BJ (cell line): ENCODE measurements around the gene DDA1. TPM values are rescaled to one million over a fixed set of nuclear protein-coding genes. Genes with fewer than 3 reads are reported as not detected.

Source experiments
- CTCF ChIA-PET: fragments of 350-600 bp; formaldehyde crosslinking; extraction: SDS; loops from one replicate; lab custom pipeline; 2021; ENCODE audit warnings: antibody characterized with exemption, inconsistent platforms; lab: Yijun Ruan, JAX
- POLR2A ChIA-PET: fragments of 300-600 bp; sonication (Branson Sonifier 250); formaldehyde crosslinking; extraction: SDS; loops from one replicate; lab custom pipeline; 2021; ENCODE audit warnings: antibody characterized with exemption; lab: Charles Lee
- DNase-seq: peaks from one replicate; pipeline ENCODE4 v3.0.0-alpha.2; 2011; ENCODE audit warnings: low read depth
- H3K27me3 ChIP-seq: 2 replicates; pipeline ENCODE4 v1.6.0; 2011; ENCODE audit warnings: low read length; ENCODE audit not compliant: control insufficient read depth, insufficient read depth
- H3K36me3 ChIP-seq: 2 replicates; pipeline ENCODE4 v1.5.1; 2011; ENCODE audit warnings: low read length; ENCODE audit not compliant: control insufficient read depth, insufficient read depth
- H3K4me3 ChIP-seq: 2 replicates; pipeline ENCODE4 v1.5.1; 2011; ENCODE audit warnings: low read depth, mild to moderate bottlenecking, control low read depth, low read length
- CTCF ChIP-seq: IDR thresholded peaks from 2 replicates; pipeline ENCODE4 v1.5.1; 2011; ENCODE audit warnings: low read depth, mild to moderate bottlenecking, control low read depth, inconsistent platforms, low read length, moderate library complexity; ENCODE audit not compliant: insufficient read depth
- polyA plus RNA-seq: library from polyadenylated mRNA; depleted of rRNA; stranded (reverse); fragments of >200 nt; gene quantifications from 2 replicates; pipeline ENCODE4 v1.2.3, GENCODE V29; 2011; rRNA removed

DDA1 gene
- polyA plus RNA-seq, 1 experiment: 52.7 TPM

GRCh38 chr19:17365361-17365760, 56.0 kb downstream of the DDA1 start:
- ChIA-PET POLR2A (no interaction called here), CTCF (interaction anchor here (1.3 to 1.7 kb wide), 2 partner anchors 20 to 21 kb away, joined by 3 to 4 read pairs; no protein-coding TSS in a partner anchor)
- no peak for DNase-seq
- Histone ChIP-seq H3K27me3 (no peaks in the 10 kb centered on the region), H3K36me3 (no peaks in the 10 kb centered on the region), H3K4me3 (no peak overlapping the region)
- TF ChIP-seq CTCF: no peak

GRCh38 chr19:17370026-17370587, 60.7 kb downstream of the DDA1 start:
- TF ChIP-seq CTCF: no peak
- POLR2A ChIA-PET: no interaction called here
- CTCF ChIA-PET: no interaction called here
- no peak for DNase-seq
- Histone ChIP-seq H3K36me3 (no peaks in the 10 kb centered on the region), H3K27me3 (no peaks in the 10 kb centered on the region), H3K4me3 (no peak overlapping the region)

Other genes with a start within 250 kb of the DDA1 start
- 11.0 and 14.0 TPM in 2 replicates for gene HAUS8, start 234.1 kb upstream of the DDA1 start, polyA plus RNA-seq
- gene MYO9B, start 233.8 kb upstream of the DDA1 start, polyA plus RNA-seq: 26.5 and 40.8 TPM in 2 replicates
- gene USE1, start 94.2 kb upstream of the DDA1 start, polyA plus RNA-seq: 27.9 and 29.7 TPM in 2 replicates
- 8.1 and 10.0 TPM in 2 replicates for gene OCEL1, start 83.3 kb upstream of the DDA1 start, polyA plus RNA-seq
- 26.1 and 28.0 TPM in 2 replicates for gene NR2F6, start 63.6 kb upstream of the DDA1 start, polyA plus RNA-seq
- gene USHBP1, start 44.8 kb upstream of the DDA1 start, polyA plus RNA-seq: not detected in 2 replicates
- 90.1 and 122 TPM in 2 replicates for gene BABAM1, start 42.1 kb upstream of the DDA1 start, polyA plus RNA-seq
- 0.18 and 0.38 TPM in 2 replicates for gene ANKLE1, start 27.7 kb upstream of the DDA1 start, polyA plus RNA-seq
- 7.1 and 11.0 TPM in 2 replicates for gene ABHD8, start 6.1 kb upstream of the DDA1 start, polyA plus RNA-seq
- 19.9 and 26.3 TPM in 2 replicates for gene MRPL34, start 3.7 kb upstream of the DDA1 start, polyA plus RNA-seq
- gene ANO8, start 25.3 kb downstream of the DDA1 start, polyA plus RNA-seq: 1.3 and 1.9 TPM in 2 replicates
- gene GTPBP3, start 28.0 kb downstream of the DDA1 start, polyA plus RNA-seq: 4.9 and 6.3 TPM in 2 replicates
- not detected in 2 replicates for gene PLVAP, start 67.8 kb downstream of the DDA1 start, polyA plus RNA-seq
- not detected in 2 replicates for gene CCDC194, start 84.6 kb downstream of the DDA1 start, polyA plus RNA-seq
- 4.5 and 6.4 TPM in 2 replicates for gene BST2, start 96.1 kb downstream of the DDA1 start, polyA plus RNA-seq
- 29.4 and 47.3 TPM in 2 replicates for gene MVB12A, start 110.5 kb downstream of the DDA1 start, polyA plus RNA-seq
- 0.09 and 0.11 TPM in 2 replicates for gene TMEM221, start 139.1 kb downstream of the DDA1 start, polyA plus RNA-seq
- gene NXNL1, start 151.4 kb downstream of the DDA1 start, polyA plus RNA-seq: not detected in 2 replicates
- 12.0 and 18.8 TPM in 2 replicates for gene SLC27A1, start 161.0 kb downstream of the DDA1 start, polyA plus RNA-seq
- gene PGLS, start 202.1 kb downstream of the DDA1 start, polyA plus RNA-seq: 73.4 and 89.2 TPM in 2 replicates
- 124 and 158 TPM in 2 replicates for gene COLGALT1, start 246.1 kb downstream of the DDA1 start, polyA plus RNA-seq